Cardiac fibroblast (primary cell): ENCODE data around the gene TSPAN1.

Experiments
- DNase-seq, 2 donors: peaks; one replicate each; pipeline versions ENCODE4 v3.0.0 to v3.0.0-alpha.2; 2010; ENCODE audit warnings: low read depth in 2 of 2
- H3K4me3 ChIP-seq, 2 donors: replicated peaks in 1 of 2; 1 replicate in 1 of 2; 2 replicates in 1 of 2; pipeline ENCODE4 v1.5.1; 2011; ENCODE audit warnings: low read depth in 2 of 2, low read length in 2 of 2, mild to moderate bottlenecking in 2 of 2, moderate library complexity in 1 of 2
- TF ChIP-seq, protein P1 (sequence below): IDR thresholded peaks from one replicate; pipeline ENCODE4 v1.5.1; 2011; ENCODE audit warnings: low read depth, mild to moderate bottlenecking, low read length, inconsistent platforms

The TSPAN1 gene

DNA sequence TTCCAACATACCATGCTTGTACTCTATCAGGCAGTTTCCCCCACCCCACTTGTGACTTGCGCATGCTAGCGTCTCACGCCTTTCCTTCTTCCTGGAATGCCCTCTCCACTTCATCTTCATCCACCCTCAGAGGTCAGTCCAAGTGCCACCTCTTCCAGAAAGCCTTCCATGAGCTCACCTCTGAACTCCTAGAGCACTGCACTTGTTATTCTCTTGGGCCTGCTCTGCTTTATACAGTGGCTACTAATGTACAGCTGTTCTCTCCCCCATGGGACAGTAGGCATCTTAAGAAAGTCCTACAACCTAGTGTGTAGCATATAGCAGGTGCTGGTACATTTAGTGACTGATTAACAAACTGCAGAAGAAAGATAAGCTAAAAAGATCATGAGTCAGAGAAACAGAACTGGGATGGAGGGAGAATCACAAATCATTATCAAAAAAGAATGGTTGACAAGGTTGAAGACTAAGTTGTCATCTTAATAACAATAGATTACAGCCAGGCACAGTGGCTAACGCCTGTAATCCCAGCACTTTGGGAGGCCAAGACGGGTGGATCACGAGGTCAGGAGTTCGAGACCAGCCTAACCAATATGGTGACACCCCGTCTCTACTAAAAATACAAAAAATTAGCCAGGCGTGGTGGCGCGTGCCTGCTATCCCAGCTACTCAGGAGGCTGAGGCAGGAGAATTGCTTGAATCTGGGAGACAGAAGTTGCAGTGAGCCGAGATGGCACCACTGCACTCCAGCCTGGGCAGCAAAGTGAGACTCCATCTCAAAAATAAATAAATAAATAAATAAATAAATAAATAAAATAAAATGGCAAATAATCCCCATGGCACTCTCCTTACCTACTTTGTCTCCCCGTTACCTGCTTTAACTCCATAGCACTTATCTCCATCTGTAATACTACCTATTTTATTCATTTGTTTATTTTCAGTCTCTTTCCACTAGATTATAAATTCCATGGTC, 16.3 kb upstream of the TSPAN1 start:
- TF ChIP-seq, protein P1, sequence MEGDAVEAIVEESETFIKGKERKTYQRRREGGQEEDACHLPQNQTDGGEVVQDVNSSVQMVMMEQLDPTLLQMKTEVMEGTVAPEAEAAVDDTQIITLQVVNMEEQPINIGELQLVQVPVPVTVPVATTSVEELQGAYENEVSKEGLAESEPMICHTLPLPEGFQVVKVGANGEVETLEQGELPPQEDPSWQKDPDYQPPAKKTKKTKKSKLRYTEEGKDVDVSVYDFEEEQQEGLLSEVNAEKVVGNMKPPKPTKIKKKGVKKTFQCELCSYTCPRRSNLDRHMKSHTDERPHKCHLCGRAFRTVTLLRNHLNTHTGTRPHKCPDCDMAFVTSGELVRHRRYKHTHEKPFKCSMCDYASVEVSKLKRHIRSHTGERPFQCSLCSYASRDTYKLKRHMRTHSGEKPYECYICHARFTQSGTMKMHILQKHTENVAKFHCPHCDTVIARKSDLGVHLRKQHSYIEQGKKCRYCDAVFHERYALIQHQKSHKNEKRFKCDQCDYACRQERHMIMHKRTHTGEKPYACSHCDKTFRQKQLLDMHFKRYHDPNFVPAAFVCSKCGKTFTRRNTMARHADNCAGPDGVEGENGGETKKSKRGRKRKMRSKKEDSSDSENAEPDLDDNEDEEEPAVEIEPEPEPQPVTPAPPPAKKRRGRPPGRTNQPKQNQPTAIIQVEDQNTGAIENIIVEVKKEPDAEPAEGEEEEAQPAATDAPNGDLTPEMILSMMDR = no peak
- no peak overlapping the region for H3K4me3 ChIP-seq
- no peak for DNase-seq

DNA sequence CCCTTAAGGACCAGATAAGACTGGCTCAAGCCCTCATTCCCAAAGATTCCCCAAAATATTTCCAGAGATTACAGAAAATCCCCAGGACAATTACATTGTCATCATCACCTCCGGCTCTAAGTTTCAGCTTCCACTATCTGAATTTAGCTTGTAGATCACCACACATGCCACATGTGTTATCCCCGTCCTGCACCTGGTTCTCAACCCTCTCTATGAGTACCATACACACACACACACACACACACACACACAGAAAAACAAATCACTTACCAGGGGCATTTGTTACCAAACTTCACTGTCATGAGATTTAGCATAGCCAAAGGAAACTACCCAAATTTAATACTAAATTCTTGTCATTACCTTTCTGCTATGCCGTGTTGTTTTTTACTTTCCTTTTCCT, 15.4 kb upstream of the TSPAN1 start:
- DNase-seq = no peak
- H3K4me3 ChIP-seq = no peak overlapping the region

DNA sequence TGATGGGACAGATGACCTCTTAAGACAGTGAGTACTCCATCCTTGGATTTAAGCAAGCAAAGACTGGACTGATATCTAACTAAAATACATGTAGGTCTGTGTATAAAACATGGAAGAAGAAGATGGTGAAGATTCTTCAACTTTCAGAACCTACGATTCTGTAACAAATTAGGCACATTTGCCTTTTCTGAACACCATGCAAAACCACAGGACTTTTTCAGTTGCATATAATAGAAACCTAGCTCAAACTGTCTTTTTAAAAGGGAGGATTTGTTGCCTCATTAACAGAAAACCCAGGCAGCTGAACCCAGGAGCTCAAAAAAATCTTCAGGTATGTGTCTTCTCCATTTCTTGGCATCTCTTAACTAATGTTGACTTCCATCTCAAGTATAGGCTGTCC, 14.7 kb upstream of the TSPAN1 start:
- DNase-seq = no peak
- H3K4me3 ChIP-seq = no peak overlapping the region
- TF ChIP-seq, protein P1 = no peak

More for the DNA sequence above, 15.4 kb upstream of the TSPAN1 start:
- TF ChIP-seq, protein P1 = no peak

DNA sequence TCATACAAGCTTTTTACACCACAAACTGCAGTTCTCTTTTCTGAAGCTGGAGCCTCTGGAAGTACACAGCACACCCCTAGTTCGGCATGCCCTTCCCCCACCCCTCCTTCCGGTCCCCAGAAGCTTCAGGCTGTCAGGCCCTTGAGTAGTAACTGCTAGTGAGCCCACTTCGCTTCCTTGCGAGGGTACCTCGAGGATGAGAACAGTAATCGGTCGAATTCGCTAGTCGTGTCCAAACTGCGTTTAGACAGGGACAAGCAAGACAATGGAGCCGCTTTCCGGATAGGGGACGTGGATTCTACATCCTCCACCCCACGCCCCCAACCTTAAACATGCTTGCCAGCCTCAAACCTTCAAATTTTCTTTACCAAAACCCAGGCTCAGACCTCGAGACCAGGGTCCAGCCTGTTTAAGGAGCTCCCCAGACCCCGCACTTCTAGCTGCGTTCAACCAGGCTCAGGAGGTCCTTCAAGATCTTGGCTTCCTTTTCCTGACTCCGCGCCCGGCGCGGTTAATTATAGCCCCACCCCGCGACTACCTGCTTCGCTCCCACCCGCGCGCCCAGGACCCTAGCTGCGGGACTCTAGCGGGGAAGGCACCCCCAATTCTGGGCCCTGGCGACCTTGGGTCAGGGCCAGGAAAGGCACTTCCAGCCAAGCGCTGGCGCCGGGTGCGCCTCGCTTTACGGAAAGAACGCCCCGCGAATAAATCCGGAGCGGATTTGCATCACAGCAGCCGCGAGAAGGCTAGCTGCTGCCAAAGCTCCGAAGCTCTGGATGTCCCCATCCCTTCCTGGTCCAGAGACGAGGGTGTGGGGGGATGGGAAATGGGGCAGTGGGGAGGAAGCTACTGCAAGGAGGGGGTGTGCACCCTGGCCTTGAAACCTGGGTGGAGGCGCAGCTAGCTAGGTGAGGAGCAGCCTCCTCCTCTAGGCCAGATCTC, 8.1 kb upstream of the TSPAN1 start:
- TF ChIP-seq, protein P1 = no peak
- peak in 1 of 2 donors; percentile 28 for DNase-seq
- H3K4me3 ChIP-seq = peak overlapping the region; percentile 42 to 43

GRCh38 chr1:46168477-46168876, 6.4 kb upstream of the TSPAN1 start:
- no peak for DNase-seq
- no peak overlapping the region for H3K4me3 ChIP-seq
- TF ChIP-seq, protein P1 = no peak

DNA sequence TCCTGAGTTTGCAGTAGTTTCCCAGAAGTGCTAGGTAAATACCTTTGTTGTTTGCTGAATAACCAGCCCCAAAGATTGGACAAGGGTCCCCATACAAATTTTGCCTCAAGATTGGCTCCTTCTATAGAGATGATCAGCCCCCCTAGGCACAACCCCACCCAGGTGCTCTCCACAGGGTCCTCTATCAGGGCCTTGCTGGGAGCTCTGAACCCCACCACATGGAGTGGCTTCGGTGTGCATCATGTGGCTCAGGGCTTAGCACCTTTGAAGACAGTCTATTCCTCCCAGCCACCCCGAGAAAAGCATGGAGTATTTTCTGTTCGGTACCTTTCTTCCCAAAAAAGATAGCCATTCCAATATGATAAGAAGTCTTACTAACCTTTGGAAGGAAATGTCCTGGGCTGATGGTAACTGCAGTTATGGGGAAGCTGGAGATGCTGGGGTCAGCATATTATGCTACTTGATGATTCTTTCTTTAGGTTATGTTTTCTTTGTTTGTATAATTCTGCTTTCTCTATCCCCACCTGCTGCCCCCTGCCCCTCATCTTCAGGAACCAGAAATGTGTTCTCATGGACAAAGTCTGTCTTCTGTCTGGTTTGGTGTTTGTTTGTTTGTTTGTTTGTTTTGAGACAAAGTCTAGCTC, 5.0 kb upstream of the TSPAN1 start:
- H3K4me3 ChIP-seq = no peak overlapping the region
- TF ChIP-seq, protein P1 = no peak
- no peak for DNase-seq
